ENCODE results near the gene TRIM33.
A peak's percentile ranks its signal among the peaks of the same experiment; 100 is the strongest.

TRIM33 gene

DNA sequence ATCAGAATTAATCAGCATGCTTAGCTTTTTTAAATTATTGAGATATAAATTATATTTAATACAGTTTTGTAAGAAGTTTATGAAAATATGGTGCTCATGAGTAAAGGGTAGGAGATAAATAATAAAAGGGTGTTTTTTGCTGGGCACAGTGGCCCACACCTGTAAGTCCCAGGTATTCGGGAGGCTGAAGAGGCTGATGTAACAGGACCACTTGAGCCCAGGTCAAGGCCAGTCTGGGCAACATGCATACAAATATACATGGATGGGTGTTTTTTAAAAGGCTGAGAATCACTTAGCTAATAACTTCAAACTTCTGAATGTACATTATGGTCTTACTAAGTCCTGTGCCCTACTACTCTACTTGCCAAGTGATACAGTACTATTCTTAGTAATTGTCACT, 73.2 kb downstream of the TRIM33 start:
- TF ChIP-seq, protein P1, sequence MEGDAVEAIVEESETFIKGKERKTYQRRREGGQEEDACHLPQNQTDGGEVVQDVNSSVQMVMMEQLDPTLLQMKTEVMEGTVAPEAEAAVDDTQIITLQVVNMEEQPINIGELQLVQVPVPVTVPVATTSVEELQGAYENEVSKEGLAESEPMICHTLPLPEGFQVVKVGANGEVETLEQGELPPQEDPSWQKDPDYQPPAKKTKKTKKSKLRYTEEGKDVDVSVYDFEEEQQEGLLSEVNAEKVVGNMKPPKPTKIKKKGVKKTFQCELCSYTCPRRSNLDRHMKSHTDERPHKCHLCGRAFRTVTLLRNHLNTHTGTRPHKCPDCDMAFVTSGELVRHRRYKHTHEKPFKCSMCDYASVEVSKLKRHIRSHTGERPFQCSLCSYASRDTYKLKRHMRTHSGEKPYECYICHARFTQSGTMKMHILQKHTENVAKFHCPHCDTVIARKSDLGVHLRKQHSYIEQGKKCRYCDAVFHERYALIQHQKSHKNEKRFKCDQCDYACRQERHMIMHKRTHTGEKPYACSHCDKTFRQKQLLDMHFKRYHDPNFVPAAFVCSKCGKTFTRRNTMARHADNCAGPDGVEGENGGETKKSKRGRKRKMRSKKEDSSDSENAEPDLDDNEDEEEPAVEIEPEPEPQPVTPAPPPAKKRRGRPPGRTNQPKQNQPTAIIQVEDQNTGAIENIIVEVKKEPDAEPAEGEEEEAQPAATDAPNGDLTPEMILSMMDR (IDR thresholded peaks at IDR 0.05; ENCODE audit: insufficient read depth, low read depth, low read length, missing control alignments) = no peak
- no peak overlapping the region for H3K4me3 ChIP-seq (ENCODE audit: low read depth, low read length)
- DNase-seq (ENCODE audit: low read depth) = no peak

DNA sequence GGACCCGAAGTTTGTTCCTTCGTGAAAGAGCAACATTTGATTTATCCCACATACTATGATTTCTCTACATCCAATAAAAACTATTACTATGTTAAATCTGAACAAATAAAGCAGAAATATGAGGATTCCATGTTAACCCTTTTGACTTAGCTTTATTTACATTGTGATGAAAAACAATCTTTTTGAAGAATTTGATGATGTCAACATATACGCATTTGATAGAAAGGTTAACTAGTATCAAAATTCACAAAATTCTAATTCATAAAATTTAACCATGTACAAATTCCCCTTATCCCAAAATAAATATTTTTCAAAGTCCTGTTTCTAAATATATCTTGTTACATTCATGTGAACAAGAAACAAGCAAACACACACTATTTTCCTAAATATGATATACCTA, 74.2 kb downstream of the TRIM33 start:
- TF ChIP-seq, protein P1 (IDR thresholded peaks at IDR 0.05; ENCODE audit: insufficient read depth, low read depth, low read length, missing control alignments) = no peak
- H3K4me3 ChIP-seq (ENCODE audit: low read depth, low read length) = no peak overlapping the region
- no peak for DNase-seq (ENCODE audit: low read depth)

DNA sequence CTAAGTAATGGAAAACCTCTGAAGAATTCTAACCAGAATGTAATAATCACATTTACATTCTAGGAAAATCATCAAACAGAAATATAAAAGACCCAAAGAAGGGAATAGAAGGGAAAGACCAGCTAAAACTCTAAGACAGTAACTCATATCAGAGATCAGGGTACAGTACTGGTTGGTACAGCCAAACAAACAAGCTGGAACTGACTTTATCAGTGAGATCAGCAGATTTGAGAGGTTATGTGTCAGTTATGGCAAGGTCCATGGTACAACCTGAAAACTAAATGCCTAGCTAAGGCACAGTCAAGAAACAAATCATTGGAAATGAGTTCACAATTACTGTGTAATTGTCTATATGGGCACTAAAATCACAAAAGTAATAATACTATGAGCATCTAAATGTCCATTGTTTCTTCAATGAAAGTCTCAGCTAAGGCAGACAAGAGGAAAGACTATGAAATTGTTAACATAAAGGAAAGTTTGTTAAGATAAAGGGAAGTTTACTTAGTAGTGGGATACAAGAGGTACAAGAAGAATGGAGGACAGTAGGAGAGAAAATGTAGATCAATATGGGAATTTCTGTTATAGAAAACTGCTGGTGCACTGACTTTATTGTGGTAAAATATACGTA, 75.8 kb downstream of the TRIM33 start:
- TF ChIP-seq, protein P1 (IDR thresholded peaks at IDR 0.05; ENCODE audit: insufficient read depth, low read depth, low read length, missing control alignments) = no peak
- no peak for DNase-seq (ENCODE audit: low read depth)
- H3K4me3 ChIP-seq (ENCODE audit: low read depth, low read length) = no peak overlapping the region

DNA sequence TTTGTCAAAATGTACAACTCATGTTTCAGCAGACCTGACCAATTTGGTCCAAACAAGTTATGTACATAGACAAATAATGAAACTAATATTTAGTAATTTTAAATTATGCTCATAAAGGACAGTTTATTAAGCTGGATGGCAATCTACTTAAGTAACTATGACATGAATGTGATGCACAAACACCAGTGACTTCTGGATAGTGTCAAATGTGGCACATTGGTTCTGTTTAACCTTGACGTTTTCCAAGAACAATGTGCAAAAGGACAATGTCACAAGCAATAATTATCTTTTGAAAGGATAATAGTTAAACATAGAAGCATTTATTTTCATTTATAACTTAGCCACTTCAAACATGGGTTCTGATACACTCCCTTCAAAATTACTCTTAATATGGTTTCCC, 80.0 kb downstream of the TRIM33 start:
- TF ChIP-seq, protein P1 (IDR thresholded peaks at IDR 0.05; ENCODE audit: insufficient read depth, low read depth, low read length, missing control alignments) = no peak
- no peak overlapping the region for H3K4me3 ChIP-seq (ENCODE audit: low read depth, low read length)
- no peak for DNase-seq (ENCODE audit: low read depth)

DNA sequence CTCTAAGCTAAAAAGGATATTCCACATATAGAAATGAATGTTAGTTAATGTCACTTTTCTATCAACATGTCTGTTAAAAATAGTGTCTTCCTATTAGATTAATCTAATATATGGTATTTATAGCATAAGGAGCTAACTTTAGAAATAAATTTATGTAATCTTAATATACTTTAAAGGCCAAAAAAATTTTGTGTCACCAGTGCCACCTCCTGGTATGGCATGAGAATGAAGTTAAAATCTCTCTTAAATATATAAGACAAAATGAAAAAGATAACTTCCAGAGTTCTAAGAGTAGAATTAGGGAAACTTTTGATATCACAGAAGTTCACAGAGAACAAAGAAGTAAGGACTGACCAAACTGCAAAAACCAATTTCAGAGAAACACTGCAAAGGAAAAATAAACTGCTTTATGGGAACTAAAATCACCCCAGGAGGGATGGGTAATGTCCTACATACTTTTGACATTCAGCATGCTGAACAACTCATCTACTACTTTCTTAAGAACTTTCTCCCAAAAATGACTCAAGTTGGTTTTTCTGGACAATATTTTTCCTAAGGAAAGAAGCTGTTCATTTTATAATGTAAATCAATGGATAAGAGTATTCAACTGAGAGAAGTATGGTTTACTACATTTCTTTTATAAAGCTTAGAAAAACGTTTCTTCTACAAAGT, 82.8 kb downstream of the TRIM33 start:
- DNase-seq (ENCODE audit: low read depth) = peak; percentile 16
- TF ChIP-seq, protein P1 (IDR thresholded peaks at IDR 0.05; ENCODE audit: insufficient read depth, low read depth, low read length, missing control alignments) = peak; percentile 22

DNA sequence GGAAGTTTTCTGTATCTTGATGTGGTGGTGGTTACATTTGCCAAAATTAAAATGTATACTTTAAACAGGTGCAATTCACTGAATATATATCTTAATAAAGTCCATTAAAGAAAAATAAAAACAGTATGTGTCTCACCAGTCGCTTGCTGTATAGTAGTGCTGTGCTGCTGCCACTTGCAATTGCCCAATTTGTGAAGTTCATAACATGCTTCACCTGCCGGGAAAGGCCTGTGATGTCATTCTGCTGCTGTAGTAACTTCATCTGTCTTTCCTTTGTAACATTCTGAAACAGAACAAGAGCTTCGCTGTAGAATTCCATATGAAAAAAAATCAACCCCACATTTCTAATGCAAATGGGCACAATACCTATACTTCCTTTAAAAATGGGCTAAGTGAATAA, 83.4 kb downstream of the TRIM33 start:
- DNase-seq (ENCODE audit: low read depth) = no peak
- H3K4me3 ChIP-seq (ENCODE audit: low read depth, low read length) = no peak overlapping the region
- TF ChIP-seq, protein P1 (IDR thresholded peaks at IDR 0.05; ENCODE audit: insufficient read depth, low read depth, low read length, missing control alignments) = no peak

More for the DNA sequence above, 82.8 kb downstream of the TRIM33 start:
- no peak overlapping the region for H3K4me3 ChIP-seq (ENCODE audit: low read depth, low read length)

Data from GM12865 (cell line).